ENCODE results near the gene INPP4A.

The INPP4A gene

DNA sequence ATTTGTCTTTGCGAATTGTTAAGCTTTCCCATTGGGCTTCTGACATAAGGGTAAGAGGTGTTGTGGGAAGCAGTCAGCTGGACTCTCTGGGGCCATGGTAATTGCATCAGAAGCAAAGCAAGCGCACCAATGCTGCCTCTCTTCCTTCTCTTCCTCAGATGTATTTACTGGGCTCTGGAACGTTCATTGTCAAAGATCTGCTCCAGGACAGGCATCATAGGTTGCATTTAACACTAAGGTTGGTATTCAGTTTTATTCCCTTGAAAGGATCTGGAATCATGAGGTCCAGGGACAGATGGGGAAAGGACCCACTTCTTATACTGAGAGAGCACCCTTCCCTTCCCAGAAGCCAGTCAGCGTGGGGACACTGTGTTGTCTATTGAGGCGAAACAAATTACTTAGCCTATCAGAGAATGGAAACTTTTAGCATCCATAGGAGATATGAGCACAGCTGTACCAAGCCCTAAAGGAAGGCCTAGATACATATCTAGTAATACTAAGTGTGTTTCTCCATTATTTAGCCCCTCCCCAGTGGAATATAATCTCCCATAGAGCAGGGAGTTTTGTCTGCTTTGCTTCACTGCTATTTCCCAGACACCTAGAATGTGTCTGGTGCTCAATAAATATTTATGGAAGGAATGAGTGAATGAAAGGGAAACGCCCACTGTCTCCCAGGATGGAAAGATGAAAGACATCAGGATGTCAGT, 91.5 kb downstream of the INPP4A start:
- no peak overlapping the region for H3K27ac ChIP-seq (ENCODE audit: insufficient read depth in 1 of 2, low read depth in 1 of 2, low read length in 2 of 2, poor library complexity in 1 of 2, severe bottlenecking in 2 of 2)
- H3K4me1 ChIP-seq (ENCODE audit: control extremely low read depth in 1 of 4, control insufficient read depth in 4 of 4, insufficient read depth in 4 of 4, low read length in 3 of 4) = no peaks in the 10 kb centered on the region
- DNase-seq = no peak
- WGBS (ENCODE audit: insufficient coverage) = 100% methylated on average over 3 of the region's 6 CpGs
- CTCF ChIA-PET = no interaction called here
- POLR2A ChIA-PET = no interaction called here
- H3K9me3 ChIP-seq (ENCODE audit: control extremely low read depth in 1 of 5, control insufficient read depth in 4 of 5, insufficient read depth in 2 of 5, low read depth in 1 of 5, low read length in 4 of 5) = no peaks in the 10 kb centered on the region
- H3K27me3 ChIP-seq (replicated peaks in 2 of 5; ENCODE audit: control insufficient read depth in 4 of 5, insufficient read depth in 5 of 5, low read length in 4 of 5) = no peaks in the 10 kb centered on the region
- no peak overlapping the region for H3K4me3 ChIP-seq (ENCODE audit: control insufficient read depth in 1 of 7, extremely low read depth in 1 of 7, insufficient read depth in 4 of 7, low read depth in 2 of 7, low read length in 6 of 7)
- peaks cover 2 to 54% (median 36%) of the 10 kb centered on the region in 4 experiments for H3K36me3 ChIP-seq (ENCODE audit: control insufficient read depth in 4 of 4, insufficient read depth in 4 of 4, low read length in 3 of 4)

DNA sequence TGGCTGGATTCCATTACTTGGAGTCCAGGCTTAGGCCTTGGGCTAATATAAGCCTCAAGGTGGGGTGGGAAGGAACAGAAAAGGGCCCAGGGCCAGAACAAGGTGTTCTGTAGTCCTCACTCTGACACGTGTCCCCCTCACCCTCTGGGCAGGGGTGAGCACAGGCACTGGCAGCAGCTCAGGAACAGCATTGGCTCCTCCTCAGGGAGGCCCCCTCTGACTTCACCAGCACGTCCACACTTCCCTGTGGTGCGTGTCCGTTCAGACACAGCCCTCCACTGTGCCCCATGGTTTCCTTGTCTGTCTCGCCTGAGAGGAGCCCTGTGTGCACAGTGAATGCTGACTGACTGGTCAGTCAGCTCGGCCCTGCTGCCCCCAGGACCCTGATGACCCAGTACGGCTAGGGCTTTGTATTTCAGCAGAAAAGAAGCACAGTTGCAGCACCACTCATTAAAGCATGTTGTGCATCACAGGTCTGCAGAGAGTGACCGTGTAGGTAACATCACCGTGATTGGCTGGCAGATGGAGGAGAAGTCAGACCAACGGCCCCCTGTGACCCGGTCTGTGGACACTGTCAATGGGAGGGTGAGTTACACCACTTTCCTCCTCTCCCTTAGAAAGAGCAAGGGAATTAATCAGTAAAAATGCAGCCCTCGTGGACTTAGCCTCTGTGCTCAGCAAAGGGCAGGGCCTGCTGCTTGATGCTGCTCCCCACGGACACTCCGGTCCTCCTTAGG, 92.9 kb downstream of the INPP4A start:
- no peaks in the 10 kb centered on the region for H3K27me3 ChIP-seq (replicated peaks in 2 of 5; ENCODE audit: control insufficient read depth in 4 of 5, insufficient read depth in 5 of 5, low read length in 4 of 5)
- no peak overlapping the region for H3K4me3 ChIP-seq (ENCODE audit: control insufficient read depth in 1 of 7, extremely low read depth in 1 of 7, insufficient read depth in 4 of 7, low read depth in 2 of 7, low read length in 6 of 7)
- CTCF ChIA-PET = no interaction called here
- no peaks in the 10 kb centered on the region for H3K4me1 ChIP-seq (ENCODE audit: control extremely low read depth in 1 of 4, control insufficient read depth in 4 of 4, insufficient read depth in 4 of 4, low read length in 3 of 4)
- no peak for DNase-seq
- WGBS (ENCODE audit: insufficient coverage) = 92% methylated on average over 14 of the region's 14 CpGs
- no peak overlapping the region for H3K27ac ChIP-seq (ENCODE audit: insufficient read depth in 1 of 2, low read depth in 1 of 2, low read length in 2 of 2, poor library complexity in 1 of 2, severe bottlenecking in 2 of 2)
- POLR2A ChIA-PET = no interaction called here
- peaks cover 2 to 54% (median 38%) of the 10 kb centered on the region in 4 experiments for H3K36me3 ChIP-seq (ENCODE audit: control insufficient read depth in 4 of 4, insufficient read depth in 4 of 4, low read length in 3 of 4)
- H3K9me3 ChIP-seq (ENCODE audit: control extremely low read depth in 1 of 5, control insufficient read depth in 4 of 5, insufficient read depth in 2 of 5, low read depth in 1 of 5, low read length in 4 of 5) = no peaks in the 10 kb centered on the region

DNA sequence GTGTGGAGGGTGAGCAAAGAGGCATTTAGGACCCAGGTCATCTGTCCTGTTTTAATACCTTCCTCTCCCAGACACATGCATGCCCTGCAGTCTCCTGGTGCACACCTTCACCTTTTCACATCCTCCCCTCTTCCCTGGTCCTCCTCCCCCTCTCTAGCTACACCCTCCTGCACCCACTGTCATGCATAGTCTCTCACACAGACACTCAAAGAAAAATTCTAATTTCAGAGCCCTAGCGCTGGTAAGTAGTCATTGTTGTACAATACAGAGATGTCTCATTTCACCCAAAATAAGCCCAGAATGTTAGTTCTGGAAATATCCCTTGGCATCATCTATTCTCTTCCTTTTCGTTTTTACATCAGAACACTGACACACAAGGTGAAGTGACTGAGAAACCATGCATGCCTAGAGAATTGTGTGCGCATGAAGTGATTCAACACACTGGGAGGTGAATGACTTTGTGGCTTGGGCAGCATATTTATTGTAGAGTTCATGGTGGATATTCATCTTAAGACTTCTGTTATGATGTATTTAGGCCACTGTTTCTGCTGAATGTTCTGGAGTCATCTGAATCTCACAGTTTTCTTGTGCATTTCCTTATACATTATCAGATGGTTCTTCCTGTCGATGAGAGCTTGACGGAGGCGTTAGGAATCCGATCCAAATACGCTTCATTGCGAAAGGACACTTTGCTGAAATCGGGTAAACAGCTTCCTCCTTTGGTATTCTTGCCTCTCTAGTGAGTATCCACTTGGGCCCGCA, 93.8 kb downstream of the INPP4A start:
- Histone ChIP-seq H3K9me3 (ENCODE audit: control extremely low read depth in 1 of 5, control insufficient read depth in 4 of 5, insufficient read depth in 2 of 5, low read depth in 1 of 5, low read length in 4 of 5) (no peaks in the 10 kb centered on the region), H3K27me3 (replicated peaks in 2 of 5; ENCODE audit: control insufficient read depth in 4 of 5, insufficient read depth in 5 of 5, low read length in 4 of 5) (no peaks in the 10 kb centered on the region), H3K4me1 (ENCODE audit: control extremely low read depth in 1 of 4, control insufficient read depth in 4 of 4, insufficient read depth in 4 of 4, low read length in 3 of 4) (no peaks in the 10 kb centered on the region), H3K27ac (ENCODE audit: insufficient read depth in 1 of 2, low read depth in 1 of 2, low read length in 2 of 2, poor library complexity in 1 of 2, severe bottlenecking in 2 of 2) (no peak overlapping the region), H3K4me3 (ENCODE audit: control insufficient read depth in 1 of 7, extremely low read depth in 1 of 7, insufficient read depth in 4 of 7, low read depth in 2 of 7, low read length in 6 of 7) (no peak overlapping the region), H3K36me3 (ENCODE audit: control insufficient read depth in 4 of 4, insufficient read depth in 4 of 4, low read length in 3 of 4) (peaks cover 3 to 56% (median 38%) of the 10 kb centered on the region in 4 experiments)
- 82% methylated on average over 8 of the region's 11 CpGs for WGBS (ENCODE audit: insufficient coverage)
- ChIA-PET POLR2A (no interaction called here), CTCF (no interaction called here)
- no peak for DNase-seq

DNA sequence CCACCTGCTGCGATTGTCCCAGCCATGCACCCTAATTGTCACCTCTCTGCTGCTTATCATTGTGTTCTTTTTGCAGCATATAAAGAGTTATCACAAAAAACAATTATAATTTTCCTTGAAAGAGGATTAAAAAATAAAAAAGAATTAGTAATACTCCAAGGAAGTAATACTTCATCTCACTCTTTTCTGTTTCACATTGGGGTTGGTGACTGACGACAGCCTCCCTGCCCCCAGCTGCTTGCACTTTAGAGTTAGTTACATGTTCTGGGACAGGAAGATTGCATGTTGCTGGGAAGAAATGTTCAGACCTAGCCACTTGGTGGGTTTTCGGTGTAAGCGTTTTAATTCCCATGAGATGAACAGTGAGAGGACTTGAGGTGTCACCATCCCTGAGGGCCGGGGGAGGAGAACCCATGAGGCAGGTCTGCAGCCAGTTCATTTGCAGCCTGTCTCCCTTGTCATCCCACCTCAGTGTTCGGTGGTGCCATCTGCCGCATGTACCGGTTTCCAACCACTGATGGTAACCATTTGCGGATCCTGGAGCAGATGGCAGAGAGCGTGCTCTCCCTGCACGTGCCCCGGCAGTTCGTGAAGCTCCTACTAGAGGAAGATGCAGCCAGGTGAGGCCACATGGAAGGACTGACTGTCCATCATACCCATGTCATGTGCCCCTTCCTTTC, 94.5 kb downstream of the INPP4A start:
- WGBS (ENCODE audit: insufficient coverage) = 99% methylated on average over 10 of the region's 13 CpGs
- Histone ChIP-seq H3K4me3 (ENCODE audit: control insufficient read depth in 1 of 7, extremely low read depth in 1 of 7, insufficient read depth in 4 of 7, low read depth in 2 of 7, low read length in 6 of 7) (no peak overlapping the region), H3K4me1 (ENCODE audit: control extremely low read depth in 1 of 4, control insufficient read depth in 4 of 4, insufficient read depth in 4 of 4, low read length in 3 of 4) (no peaks in the 10 kb centered on the region), H3K27me3 (replicated peaks in 2 of 5; ENCODE audit: control insufficient read depth in 4 of 5, insufficient read depth in 5 of 5, low read length in 4 of 5) (no peaks in the 10 kb centered on the region), H3K36me3 (ENCODE audit: control insufficient read depth in 4 of 4, insufficient read depth in 4 of 4, low read length in 3 of 4) (peaks cover 5 to 59% (median 42%) of the 10 kb centered on the region in 4 experiments), H3K27ac (ENCODE audit: insufficient read depth in 1 of 2, low read depth in 1 of 2, low read length in 2 of 2, poor library complexity in 1 of 2, severe bottlenecking in 2 of 2) (no peak overlapping the region), H3K9me3 (ENCODE audit: control extremely low read depth in 1 of 5, control insufficient read depth in 4 of 5, insufficient read depth in 2 of 5, low read depth in 1 of 5, low read length in 4 of 5) (no peaks in the 10 kb centered on the region)
- POLR2A ChIA-PET = no interaction called here
- no peak for DNase-seq
- CTCF ChIA-PET = no interaction called here

DNA sequence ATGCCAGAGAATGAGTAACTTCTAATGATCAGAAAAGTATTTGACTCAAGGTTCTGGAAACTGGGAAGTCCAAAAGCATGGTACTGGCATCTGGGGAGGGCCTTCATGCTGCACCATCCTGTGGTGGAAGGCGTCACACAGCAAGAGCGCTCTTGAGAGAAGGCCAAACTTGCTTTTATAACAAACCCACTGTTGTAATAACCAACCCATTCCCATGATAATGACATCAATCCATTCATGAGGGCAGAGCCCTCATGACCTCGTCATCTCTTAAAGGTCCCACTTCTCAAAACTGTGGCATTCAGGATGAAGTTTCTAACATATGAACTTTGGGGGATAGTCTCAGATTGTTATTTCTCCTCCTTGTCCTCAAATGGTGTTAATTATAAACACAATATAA, 95.9 kb downstream of the INPP4A start:
- Histone ChIP-seq H3K4me3 (ENCODE audit: control insufficient read depth in 1 of 7, extremely low read depth in 1 of 7, insufficient read depth in 4 of 7, low read depth in 2 of 7, low read length in 6 of 7) (no peak overlapping the region), H3K27me3 (replicated peaks in 2 of 5; ENCODE audit: control insufficient read depth in 4 of 5, insufficient read depth in 5 of 5, low read length in 4 of 5) (no peaks in the 10 kb centered on the region), H3K4me1 (ENCODE audit: control extremely low read depth in 1 of 4, control insufficient read depth in 4 of 4, insufficient read depth in 4 of 4, low read length in 3 of 4) (no peaks in the 10 kb centered on the region), H3K27ac (ENCODE audit: insufficient read depth in 1 of 2, low read depth in 1 of 2, low read length in 2 of 2, poor library complexity in 1 of 2, severe bottlenecking in 2 of 2) (no peak overlapping the region), H3K9me3 (ENCODE audit: control extremely low read depth in 1 of 5, control insufficient read depth in 4 of 5, insufficient read depth in 2 of 5, low read depth in 1 of 5, low read length in 4 of 5) (no peaks in the 10 kb centered on the region), H3K36me3 (ENCODE audit: control insufficient read depth in 4 of 4, insufficient read depth in 4 of 4, low read length in 3 of 4) (peaks cover 7 to 71% (median 48%) of the 10 kb centered on the region in 4 experiments)
- POLR2A ChIA-PET = no interaction called here
- CTCF ChIA-PET = interaction anchor here (0.8 kb wide), 1 partner anchor 62 kb away, joined by 3 read pairs; no protein-coding TSS in a partner anchor
- DNase-seq = no peak
- no CpG with 5 or more reads among the region's 3 CpGs for WGBS (ENCODE audit: insufficient coverage)

DNA sequence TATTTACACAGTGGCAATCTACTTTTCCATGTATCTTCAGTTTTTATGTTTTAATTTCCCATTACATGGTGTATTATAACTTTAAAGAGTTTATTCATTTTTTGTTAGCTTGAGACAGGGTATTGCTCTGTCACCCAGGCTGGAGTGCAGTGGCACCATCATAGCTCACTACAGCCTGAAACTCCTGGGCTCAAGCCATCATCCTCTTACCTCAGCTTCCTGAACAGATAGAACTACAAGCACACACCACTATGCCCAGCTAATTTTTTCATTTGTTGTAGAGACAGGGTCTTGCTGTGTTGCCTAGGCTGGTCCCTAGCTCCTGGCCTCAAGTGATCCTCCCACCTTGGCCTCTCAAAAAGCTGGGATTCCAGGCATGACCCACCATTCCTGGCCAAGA, 96.8 kb downstream of the INPP4A start:
- ChIA-PET CTCF (interaction anchor here (0.7 kb wide), 1 partner anchor 13 kb away, joined by 3 read pairs; no protein-coding TSS in a partner anchor), POLR2A (no interaction called here)
- peaks cover 11 to 73% (median 53%) of the 10 kb centered on the region in 4 experiments for H3K36me3 ChIP-seq (ENCODE audit: control insufficient read depth in 4 of 4, insufficient read depth in 4 of 4, low read length in 3 of 4)
- no peaks in the 10 kb centered on the region for H3K4me1 ChIP-seq (ENCODE audit: control extremely low read depth in 1 of 4, control insufficient read depth in 4 of 4, insufficient read depth in 4 of 4, low read length in 3 of 4)
- peak overlapping the region in 1 of 2 experiments; percentile 16 for H3K27ac ChIP-seq (ENCODE audit: insufficient read depth in 1 of 2, low read depth in 1 of 2, low read length in 2 of 2, poor library complexity in 1 of 2, severe bottlenecking in 2 of 2)
- DNase-seq = no peak
- no peaks in the 10 kb centered on the region for H3K9me3 ChIP-seq (ENCODE audit: control extremely low read depth in 1 of 5, control insufficient read depth in 4 of 5, insufficient read depth in 2 of 5, low read depth in 1 of 5, low read length in 4 of 5)
- no peaks in the 10 kb centered on the region for H3K27me3 ChIP-seq (replicated peaks in 2 of 5; ENCODE audit: control insufficient read depth in 4 of 5, insufficient read depth in 5 of 5, low read length in 4 of 5)
- no peak overlapping the region for H3K4me3 ChIP-seq (ENCODE audit: control insufficient read depth in 1 of 7, extremely low read depth in 1 of 7, insufficient read depth in 4 of 7, low read depth in 2 of 7, low read length in 6 of 7)
